ENCODE results near the gene NDUFB10.
A peak's percentile ranks its signal among the peaks of the same experiment; 100 is the strongest.

- TF ChIP-seq TARDBP (IDR thresholded peaks at IDR 0.05; ENCODE audit: borderline replicate concordance), result no peak
- TF ChIP-seq CEBPB (IDR thresholded peaks at IDR 0.05; ENCODE audit: borderline replicate concordance in 1 of 2, low read depth in 2 of 2, low read length in 2 of 2), result no peak
- no peak for TF ChIP-seq MAX (IDR thresholded peaks at IDR 0.05; ENCODE audit: low read depth, low read length)
- TF ChIP-seq KDM1A (IDR thresholded peaks at IDR 0.05; ENCODE audit: borderline replicate concordance), result no peak
- no peak for TF ChIP-seq EP300 (IDR thresholded peaks at IDR 0.05; ENCODE audit: borderline replicate concordance in 1 of 2, control insufficient read depth in 1 of 2, low read depth in 2 of 2, low read length in 2 of 2)
- TF ChIP-seq LARP7 (IDR thresholded peaks at IDR 0.05), result 0 out of 2 replicates have a peak, but pooled peaks have one; percentile 18
- peak; percentile 96 to 99 (median 99); a peak in 5 of 6 replicates for TF ChIP-seq CTCF (IDR thresholded peaks at IDR 0.05 in 2 of 3, conservative IDR thresholded peaks at IDR 0.05 in 1 of 3; ENCODE audit: control insufficient read depth in 2 of 3, extremely low read depth in 1 of 3, insufficient read depth in 1 of 3, low read depth in 3 of 3, low read length in 3 of 3)
- TF ChIP-seq SUZ12 (IDR thresholded peaks at IDR 0.05; ENCODE audit: unreplicated experiment), result no peak
- no peak for TF ChIP-seq E4F1 (IDR thresholded peaks at IDR 0.05; ENCODE audit: borderline replicate concordance, partially characterized antibody)
- TF ChIP-seq POLR2A (IDR thresholded peaks at IDR 0.05; ENCODE audit: low read depth, low read length), result peak; percentile 16
These were observed 44.7 kb downstream of the NDUFB10 start for GRCh38 chr16:2003827-2004641.

All from GM12878 (cell line).